Lower lobe of right lung (tissue), 2 donors: ENCODE results near the gene METRN. TPM values are rescaled to one million over a fixed set of nuclear protein-coding genes. Genes with fewer than 3 reads are reported as not detected.

Source experiments
- ATAC-seq, 2 donors: fragments of 200-7000 bp; cut with Tn5 transposase; one replicate each; pipeline ENCODE4 v1.9.1; 2020 to 2022; ENCODE audit warnings: mild to moderate bottlenecking in 2 of 2, moderate library complexity in 2 of 2
- DNase-seq: peaks from one replicate; pipeline ENCODE4 v3.0.0-alpha.2; 2020
- H3K27ac ChIP-seq: fragments of 200-600 bp; one replicate; pipeline ENCODE4 v1.8.0; 2022
- H3K27me3 ChIP-seq: fragments of 200-600 bp; one replicate; pipeline ENCODE4 v1.8.0; 2022; ENCODE audit warnings: low read depth
- H3K36me3 ChIP-seq: fragments of 200-600 bp; one replicate; pipeline ENCODE4 v1.8.0; 2022; ENCODE audit warnings: mild to moderate bottlenecking
- H3K4me1 ChIP-seq: fragments of 200-600 bp; one replicate; pipeline ENCODE4 v1.8.0; 2022
- H3K4me3 ChIP-seq: fragments of 200-600 bp; one replicate; pipeline ENCODE4 v1.8.0; 2022; ENCODE audit warnings: mild to moderate bottlenecking
- H3K9me3 ChIP-seq: fragments of 200-600 bp; one replicate; pipeline ENCODE4 v1.8.0; 2022
- CTCF ChIP-seq: fragments of 200-600 bp; IDR thresholded peaks from one replicate; pipeline ENCODE4 v1.8.0; 2022; ENCODE audit warnings: antibody characterized with exemption, mild to moderate bottlenecking
- intact Hi-C: fragments of 100-400 bp; cut with DNase I; formaldehyde crosslinking; loops from one replicate; pipeline ENCODE4 v1.11.0; 2022
- long read RNA-seq: library from polyadenylated mRNA; unstranded; transcript quantifications from one replicate; pipeline ENCODE4 v2.0.0, GENCODE V29; 2021
- total RNA-seq: library from RNA; stranded (reverse); fragmentation: NEBNext Ultra II Directional; extraction: Animal tissue kit (Norgen Biotek cat#: 25700); gene quantifications from one replicate; pipeline ENCODE4 v1.2.1, GENCODE V29; 2021
- donor health status: DM: no; HTN: yes; CAD: no; lungs with severe emphysema.

METRN gene
- total RNA-seq: 35.9 TPM
- long read RNA-seq, transcript METRN-204 (4 exons, 3,325 nt): major isoform, 70 of 138 reads
- long read RNA-seq, transcript METRN-201 (3 exons, 915 nt): minor isoform, 9 of 138 reads
- long read RNA-seq, partial matches to known transcripts: 4 of 138 reads
- long read RNA-seq, other reads (novel, unspliced or antisense): 53 of 138 reads

DNA sequence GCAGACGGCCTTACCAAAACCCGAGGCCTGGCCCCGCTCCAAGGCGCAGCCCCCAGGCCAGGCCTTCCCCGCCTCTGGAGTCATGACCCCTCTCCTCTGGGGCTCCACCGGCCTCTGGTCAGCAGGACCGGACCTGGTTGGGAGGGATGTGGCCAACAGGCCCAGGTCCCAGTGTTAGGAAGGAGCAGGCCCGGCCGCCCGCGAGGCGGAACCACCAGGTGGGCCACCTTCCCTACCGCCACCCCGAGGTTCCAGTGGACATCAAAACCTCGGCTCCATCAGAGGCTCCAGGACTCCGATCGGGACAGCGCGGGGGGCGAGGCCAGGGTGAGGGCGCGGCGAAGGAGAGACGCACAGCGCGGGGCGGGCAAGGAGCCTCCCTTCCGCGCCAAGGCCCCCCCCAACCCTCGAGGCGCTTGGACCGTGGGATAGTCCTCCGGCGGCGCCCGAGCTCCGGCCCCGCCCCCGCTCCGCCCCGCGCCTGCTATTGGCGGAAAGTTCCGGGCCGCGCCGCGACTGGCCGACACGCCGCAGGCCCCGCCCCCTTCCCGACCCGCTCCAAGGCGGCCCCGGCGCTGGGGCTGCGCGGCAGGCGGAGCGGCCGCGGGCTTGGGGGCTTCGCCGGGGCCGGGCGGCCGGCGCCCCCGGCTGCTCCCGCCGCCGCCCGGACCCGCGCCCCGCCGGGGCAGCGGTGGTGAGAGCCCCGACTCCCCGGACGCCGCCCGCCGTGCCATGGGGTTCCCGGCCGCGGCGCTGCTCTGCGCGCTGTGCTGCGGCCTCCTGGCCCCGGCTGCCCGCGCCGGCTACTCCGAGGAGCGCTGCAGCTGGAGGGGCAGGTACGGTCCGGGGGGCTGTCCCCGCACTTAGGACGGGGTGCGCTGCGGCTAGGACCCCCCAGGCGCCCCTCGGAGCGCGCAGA, at the start of gene METRN:
METRN (plus strand) TSS at position 561 of the 919 bp plus-strand sequence; CDS start at position 733, 172 bp downstream.
- no peaks in the 10 kb centered on the region for H3K36me3 ChIP-seq
- H3K27ac ChIP-seq: peak within 1 kb of the TSS; percentile 36
- H3K9me3 ChIP-seq: no peaks in the 10 kb centered on the region
- peaks cover 24% of the 10 kb centered on the region for H3K4me1 ChIP-seq
- H3K27me3 ChIP-seq: peaks cover 30% of the 10 kb centered on the region
- H3K4me3 ChIP-seq: peak within 1 kb of the TSS; percentile 77
- ATAC-seq (peak; percentile 90 to 92), DNase-seq (peak; percentile 95)
- TF ChIP-seq CTCF: no peak
- intact Hi-C loops: no loop called here

DNA sequence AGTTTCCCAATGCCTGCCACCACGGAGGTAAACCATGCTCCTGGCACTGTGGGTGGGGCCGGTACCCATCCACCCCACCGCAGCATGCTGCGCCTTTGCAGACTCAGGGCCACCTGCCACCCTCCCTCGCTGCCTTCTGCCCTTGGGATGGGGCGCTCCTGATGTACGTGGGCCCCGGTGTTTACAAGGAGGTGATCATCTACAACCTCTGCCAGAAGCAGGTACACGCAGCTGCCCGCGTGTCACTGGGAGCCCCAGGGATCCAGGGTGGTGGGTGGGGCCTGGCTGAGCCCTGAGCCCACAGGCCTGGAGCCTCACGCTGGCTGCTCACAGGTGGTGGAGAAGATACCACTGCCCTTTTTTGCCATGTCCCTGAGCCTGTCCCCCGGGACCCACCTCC, 48.3 kb upstream of the METRN start:
- Histone ChIP-seq H3K9me3 (no peaks in the 10 kb centered on the region), H3K4me1 (peaks cover 20% of the 10 kb centered on the region), H3K27ac (no peak overlapping the region), H3K27me3 (no peaks in the 10 kb centered on the region), H3K4me3 (no peak overlapping the region), H3K36me3 (peaks cover 24% of the 10 kb centered on the region)
- TF ChIP-seq CTCF: no peak
- DNase-seq (no peak), ATAC-seq (no peak)
- intact Hi-C loops: no loop called here

DNA sequence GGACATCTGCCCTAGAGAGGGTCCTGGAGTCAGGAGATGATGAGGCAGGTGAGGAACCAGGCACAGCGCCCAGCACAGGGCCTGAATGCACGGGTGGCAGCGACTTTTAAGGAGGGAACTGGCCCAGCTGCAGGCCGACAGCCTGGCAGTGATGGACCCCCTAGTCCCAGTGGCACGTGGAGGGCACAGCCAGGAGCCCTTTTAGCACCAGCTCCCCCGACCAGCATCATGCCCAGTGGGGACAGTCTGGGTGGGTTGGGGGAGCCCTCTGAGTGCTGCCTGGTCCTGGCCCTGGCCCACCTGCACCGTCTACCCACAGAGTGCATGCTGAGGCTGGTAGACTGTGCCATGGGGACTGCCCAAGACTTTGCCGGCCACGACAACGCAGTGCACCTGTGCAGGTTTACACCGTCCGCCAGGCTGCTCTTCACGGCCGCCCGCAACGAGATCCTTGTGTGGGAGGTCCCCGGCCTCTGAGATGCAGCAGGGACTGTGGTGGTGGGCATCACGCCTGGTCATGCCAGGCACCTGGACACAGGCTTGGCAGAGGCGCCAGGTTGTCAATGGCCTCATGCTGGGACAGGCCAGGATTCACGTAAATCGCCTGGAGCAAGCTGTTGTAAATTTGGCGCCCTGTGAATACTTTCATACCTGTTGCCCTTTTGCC, 47.7 kb upstream of the METRN start:
- Histone ChIP-seq H3K4me3 (peak overlapping the region; percentile 96), H3K27me3 (no peaks in the 10 kb centered on the region), H3K27ac (peak overlapping the region; percentile 87), H3K4me1 (peaks cover 18% of the 10 kb centered on the region), H3K9me3 (no peaks in the 10 kb centered on the region), H3K36me3 (peaks cover 31% of the 10 kb centered on the region)
- DNase-seq (no peak), ATAC-seq (no peak)
- TF ChIP-seq CTCF: no peak
- intact Hi-C loops: no loop called here

- no peaks in the 10 kb centered on the region for H3K27me3 ChIP-seq
- DNase-seq (peak; percentile 96), ATAC-seq (peak; percentile 95 to 97)
- intact Hi-C loops: no loop called here
- H3K27ac ChIP-seq: peak within 1 kb of the TSS; percentile 87
- H3K4me3 ChIP-seq: peak within 1 kb of the TSS; percentile 96
- no peaks in the 10 kb centered on the region for H3K9me3 ChIP-seq
- H3K4me1 ChIP-seq: peaks cover 18% of the 10 kb centered on the region
- peak; percentile 87 for TF ChIP-seq CTCF
- peaks cover 38% of the 10 kb centered on the region for H3K36me3 ChIP-seq
Measured at GRCh38 chr16:667780-668518, 47.0 kb upstream of the METRN start, which contains the start of gene RHOT2. Gene RHOT2 (plus strand): TSS chr16:668132. CDS start chr16:668200, 68 bp downstream.
